NCI-H345 treated with DMSO at 0.1 percent for 48 hours (cell line): ENCODE results near the gene RSBN1L.
"Not testable (repeated sequence)": the region's sequence is repeated elsewhere in the genome, so short reads cannot be mapped to it uniquely, and the experiment has no call there.

Experiments
- DNase-seq: peaks from one replicate; lab custom pipeline; 2025; ENCODE audit not compliant: unreplicated experiment; lab: John Stamatoyannopoulos, UW

RSBN1L gene

DNA sequence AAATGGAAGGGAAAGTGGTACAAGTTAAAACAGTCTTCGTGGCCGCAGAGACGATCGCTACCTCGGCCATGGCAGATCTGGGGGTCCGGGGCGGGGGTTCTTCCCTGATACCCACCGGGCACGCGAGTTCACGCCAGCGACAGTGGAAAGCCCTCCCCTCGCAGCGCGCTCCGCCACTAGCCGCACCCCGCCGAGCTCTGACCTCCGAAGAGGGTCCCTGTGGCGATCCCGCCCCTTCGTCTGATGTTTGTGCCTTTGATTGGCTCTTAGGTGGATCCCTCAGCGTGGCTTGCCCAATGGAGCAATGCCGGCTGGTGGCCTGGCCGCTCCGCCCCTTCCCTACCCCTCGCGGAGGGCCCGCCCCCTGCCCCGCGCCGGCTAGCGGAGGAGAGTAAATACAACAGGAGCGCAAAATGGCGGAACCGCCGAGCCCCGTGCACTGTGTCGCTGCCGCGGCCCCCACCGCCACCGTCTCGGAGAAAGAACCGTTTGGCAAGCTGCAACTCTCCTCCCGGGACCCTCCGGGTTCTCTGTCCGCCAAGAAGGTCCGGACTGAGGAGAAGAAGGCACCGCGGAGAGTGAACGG is at the start of gene RSBN1L:
RSBN1L (plus strand) TSS at position 403 of the 586 bp plus-strand sequence; CDS start at position 414, 11 bp downstream.
- peak; percentile 98 for DNase-seq

DNA sequence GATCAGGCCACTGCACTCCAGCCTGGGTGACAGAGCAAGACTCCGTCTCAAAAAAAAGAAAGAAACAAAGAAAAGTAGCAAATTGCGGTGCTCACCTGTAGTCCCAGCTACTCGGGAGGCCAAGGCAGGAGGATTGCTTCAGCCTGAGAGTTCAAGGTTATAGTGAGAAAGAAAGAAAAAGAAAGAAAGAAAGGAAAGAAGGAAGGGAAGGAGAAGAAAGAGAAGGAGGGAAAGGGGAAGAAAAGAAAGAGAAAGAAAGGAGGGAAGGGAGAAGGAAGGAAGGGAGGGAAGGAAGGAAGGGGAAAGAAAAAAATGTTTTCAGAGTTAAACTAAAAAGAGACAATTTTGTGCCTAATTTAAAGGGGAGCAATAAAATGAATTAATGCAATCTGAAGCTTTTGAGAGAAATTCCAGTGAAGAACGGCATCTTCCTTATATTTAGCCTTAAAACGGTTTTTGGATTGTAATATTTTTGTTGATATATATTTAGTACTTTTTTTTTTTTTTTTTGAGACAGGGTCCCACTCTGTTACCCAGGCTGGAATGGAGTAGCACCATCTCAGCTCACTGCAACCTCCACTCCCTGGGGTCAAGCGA is 47.4 kb upstream of the RSBN1L start:
- DNase-seq = no peak

DNA sequence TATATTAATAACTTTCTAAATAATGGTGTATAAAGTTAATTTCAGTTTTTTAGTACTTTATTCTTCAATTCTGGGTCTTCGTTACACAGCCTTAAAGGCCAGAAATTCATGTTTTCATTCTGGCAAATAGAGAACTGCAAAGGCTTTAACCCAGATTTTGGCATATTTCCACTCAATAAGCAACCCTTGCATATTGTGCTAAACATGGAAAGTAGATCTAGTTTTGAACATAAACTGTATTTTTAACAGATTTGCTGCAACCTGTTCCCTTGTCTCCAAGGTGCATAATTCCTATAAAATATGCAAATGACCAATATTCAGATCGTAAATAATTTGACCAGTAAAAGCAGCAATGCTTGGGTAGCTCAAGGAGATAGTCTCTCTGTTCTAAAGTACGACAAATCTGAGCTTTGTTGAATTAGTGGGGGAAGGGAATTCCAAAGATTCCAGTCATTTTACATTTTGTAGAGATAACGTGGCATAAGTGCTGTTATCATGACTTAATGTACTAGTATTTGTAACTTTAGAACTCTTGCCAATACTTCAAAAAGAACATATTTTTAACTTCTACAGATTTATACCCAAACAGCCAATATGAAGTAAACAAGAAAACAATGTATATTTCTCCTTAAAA is 46.4 kb upstream of the RSBN1L start:
- no peak for DNase-seq

DNA sequence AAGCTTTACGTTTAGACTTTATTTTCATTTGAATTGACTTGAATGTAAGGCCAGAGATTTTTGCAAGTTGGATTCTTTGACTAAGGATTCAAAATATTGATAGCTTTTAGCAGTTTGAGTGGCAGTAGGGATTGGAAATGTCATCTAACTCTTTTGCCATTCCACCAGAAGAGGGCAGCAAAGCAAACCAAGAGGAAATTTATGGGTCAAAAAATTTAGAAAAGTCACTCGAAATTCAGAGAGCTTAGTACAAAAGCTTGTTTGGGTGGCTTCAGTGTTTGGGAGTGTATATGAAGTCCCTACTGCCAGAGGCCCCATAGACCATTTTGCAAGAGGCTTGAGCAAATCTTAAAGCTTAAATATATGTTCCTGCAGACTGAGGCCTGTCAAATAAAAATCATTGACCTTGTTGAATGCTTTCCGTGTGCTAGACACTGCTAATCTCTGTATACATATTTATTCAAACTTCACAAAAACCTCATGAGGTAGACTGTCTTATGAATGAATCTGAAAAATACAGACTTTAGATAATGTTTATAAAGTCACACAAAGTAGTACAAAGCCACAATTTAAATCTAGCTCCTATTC is 44.6 kb upstream of the RSBN1L start:
- no peak for DNase-seq

DNA sequence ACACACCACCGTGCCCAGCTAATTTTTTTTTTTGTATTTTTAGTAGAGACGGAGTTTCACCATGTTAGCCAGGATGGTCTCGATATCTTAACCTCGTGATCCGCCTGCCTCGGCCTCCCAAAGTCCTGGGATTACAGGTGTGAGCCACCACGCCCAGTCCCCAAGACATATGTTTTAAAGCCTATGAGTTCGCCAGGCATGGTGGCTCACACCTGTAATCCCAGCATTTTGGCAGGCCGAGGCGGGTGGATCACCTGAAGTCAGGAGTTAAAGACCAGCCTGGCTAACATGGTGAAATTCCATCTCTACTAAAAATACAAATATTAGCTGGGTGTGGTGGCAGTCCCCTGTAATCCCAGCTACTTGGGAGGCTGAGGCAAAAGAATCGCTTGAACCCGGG is 43.4 kb upstream of the RSBN1L start:
- DNase-seq = not testable (repeated sequence)

DNA sequence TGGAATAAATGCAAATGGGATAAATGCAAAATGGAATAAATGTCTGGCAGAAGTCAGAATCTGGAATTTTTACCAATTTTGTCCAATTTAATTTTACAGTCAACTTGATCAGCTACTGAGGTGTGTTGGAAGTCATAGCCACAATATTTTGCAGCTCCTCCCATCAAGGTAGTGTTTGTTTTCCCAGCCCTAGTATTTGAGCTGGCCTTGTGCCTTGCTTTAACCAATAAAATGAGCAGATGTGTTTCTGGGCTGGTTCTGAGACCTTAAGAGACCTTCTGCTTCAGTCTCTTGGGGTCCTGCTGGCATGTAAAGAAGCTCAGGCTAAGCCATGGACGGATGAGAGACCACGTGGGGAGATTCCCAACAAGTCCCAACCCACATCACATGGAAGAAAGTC is 42.7 kb upstream of the RSBN1L start:
- DNase-seq = no peak

DNA sequence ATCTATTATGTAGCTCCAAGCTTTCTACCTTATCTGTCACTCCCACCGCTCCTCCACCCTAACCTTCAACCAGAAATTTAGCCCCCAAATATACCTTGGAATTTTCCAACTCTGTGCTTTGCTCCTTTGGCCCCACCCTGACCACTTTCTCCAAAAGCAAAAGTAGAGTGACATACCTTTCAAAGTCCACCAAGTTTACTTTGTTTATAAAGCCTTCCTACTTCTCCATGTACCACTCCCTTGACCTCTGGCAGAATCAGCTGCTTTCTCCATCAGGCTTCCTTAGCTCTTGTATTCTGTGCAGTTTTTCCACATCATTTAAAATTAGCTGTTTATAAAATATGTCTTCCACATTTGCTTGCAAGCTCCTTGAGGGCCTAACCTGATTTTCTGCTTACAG is 40.9 kb upstream of the RSBN1L start:
- no peak for DNase-seq

DNA sequence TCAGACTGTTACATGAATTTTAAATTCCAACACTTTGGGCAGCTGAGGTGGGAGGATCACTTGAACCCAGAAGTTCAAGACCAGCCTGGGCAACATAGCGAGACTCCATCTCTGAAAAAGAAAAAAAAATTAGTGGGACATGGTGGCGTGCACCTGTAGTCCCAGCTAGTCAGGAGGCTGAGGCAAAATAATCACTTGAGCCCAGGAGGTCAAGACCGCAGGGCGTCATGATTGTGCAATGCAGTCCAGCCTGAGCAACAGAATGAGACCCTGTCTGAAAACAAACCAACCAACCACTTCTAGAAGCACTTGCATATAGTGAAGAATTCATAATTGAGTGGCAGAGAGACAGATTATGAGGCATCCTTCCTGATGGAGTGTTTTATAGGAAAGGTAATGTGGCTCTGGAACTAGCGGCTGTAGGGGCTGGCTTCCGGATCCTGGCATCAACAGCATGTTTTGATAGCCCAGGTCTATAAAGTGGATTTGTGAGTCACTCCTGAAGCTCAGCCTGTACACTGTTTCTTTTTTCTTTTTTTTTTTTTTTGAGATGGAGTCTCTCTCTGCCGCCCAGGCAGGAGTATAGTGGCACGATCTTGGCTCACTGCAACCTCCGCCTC is 40.3 kb upstream of the RSBN1L start:
- no peak for DNase-seq

DNA sequence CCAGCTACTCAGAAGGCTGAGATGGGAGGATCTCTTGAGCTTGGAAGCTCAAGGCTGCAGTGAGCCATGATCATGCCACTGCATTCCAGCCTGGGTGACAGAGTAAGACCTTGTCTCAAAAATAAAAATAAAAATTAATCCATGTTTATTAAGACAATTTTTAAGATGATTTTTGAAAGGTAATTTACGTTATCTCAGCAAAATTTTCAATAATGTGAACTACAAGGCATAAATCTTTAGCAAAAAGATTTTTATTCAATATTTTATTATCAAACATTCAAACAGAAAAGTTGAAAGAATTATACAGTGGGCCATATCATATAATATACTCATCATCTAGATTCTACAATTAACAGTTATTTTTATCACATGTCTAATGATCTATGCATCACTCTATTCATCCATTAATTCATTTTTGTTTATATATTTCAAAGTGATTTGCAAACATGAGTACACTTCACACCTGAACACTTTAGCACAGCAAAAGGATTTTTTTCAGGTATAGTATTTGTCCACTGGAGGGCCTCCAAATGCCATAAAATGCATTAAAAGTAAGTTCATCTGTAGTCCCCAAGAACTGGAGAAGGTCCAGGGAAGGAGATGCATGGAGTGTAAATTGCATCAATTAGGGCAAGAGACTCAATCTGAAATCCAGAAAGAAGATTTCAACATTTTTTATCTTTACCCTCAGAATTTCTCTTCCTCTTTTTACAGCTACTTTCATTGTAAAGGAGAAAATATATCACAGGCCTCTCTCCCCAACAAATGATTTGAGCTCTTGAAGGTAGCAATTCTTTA is 38.6 kb upstream of the RSBN1L start:
- DNase-seq = peak; percentile 25

DNA sequence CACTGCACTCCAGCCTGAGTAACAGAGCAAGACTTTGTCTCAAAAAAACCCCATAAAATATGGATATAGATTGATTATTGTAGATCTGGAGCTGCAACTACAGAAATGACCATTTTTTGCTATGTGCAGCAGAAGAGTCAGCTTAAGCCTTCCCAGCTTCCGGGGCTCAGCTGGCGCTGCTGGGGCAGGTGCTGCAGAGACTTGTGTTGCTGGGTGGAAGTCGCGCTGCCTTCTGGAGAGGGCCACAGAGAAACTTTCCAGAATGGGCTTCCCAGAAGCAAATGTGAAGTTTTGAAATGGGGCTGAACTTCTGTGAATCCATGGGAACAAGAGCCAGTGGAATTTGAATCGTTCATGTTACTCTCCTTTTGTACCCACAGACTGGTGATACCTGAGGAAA is 37.3 kb upstream of the RSBN1L start:
- DNase-seq = no peak

DNA sequence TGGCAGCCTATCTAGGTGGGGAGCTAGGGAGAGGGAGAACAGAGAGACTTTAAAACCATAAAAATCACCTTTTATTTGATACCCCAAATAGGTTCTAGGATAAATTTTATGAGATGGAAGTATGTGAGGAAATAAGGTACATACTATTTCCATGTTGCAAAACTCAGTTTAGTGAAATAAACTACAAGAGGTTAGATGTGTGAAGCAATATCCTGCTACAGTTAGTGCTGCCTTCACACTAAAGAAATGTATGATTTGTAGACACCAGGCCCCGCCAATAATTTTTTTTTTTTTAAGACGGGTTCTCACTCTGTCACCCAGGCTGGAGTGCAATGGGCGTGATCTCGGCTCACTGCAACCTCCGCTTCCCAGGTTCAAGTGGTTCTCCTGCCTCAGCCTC is 34.4 kb upstream of the RSBN1L start:
- no peak for DNase-seq

DNA sequence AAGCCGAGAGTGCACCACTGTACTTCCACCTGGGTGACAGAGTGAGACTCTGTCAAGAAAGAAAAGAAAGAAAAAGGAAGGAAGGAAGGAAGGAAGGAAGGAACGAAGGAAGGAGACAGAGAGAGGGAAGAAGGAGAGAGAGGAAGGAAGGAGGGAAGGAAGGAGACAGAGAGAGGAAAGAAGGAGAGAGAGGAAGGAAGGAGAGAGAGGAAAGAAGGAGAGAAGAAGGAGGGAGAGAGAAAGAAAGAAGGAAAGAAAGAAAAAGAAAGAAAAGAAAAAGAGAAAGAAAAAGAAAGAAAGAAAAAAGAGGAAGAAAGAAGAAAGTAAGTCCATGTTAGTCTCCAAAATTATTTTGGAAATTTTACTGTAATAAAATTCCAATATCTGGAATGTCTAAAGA is 33.4 kb upstream of the RSBN1L start:
- no peak for DNase-seq

DNA sequence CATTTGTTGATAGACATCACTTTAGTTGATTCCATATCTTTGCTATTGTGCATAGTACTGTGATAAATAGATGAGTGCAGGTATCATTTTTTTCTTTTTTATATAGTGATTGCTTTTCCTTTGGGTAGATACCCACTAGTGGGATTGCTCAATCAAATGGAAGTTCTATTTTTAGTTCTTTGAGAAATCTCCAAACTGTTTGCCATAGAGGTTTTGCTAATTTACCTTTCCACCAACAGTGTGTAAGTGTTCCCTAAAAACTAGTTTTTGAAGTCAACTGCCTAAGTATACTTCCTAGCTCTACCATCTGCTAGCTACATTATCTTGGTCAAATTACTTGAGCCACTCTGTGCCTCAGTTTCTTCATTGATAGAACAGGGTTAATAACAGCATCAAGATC is 31.5 kb upstream of the RSBN1L start:
- no peak for DNase-seq

DNA sequence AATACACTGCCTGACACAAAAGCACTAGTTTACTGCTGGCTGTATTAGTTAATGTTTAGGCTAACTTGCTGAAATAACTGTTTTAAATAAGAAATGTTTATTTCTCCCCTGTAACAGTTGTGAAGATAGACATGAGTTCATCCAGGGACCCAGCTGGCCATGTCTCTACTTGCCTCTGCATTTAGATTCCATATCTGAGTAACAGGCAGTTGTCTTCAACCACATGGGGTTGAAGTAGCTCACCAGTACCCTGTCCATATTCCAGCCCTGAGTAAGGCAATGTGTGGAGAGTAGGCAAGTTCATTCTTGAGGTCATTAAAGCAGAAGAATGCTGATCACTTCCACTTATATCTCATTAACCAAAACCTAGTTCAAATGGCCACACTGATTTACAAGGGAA is 31.1 kb upstream of the RSBN1L start:
- no peak for DNase-seq

DNA sequence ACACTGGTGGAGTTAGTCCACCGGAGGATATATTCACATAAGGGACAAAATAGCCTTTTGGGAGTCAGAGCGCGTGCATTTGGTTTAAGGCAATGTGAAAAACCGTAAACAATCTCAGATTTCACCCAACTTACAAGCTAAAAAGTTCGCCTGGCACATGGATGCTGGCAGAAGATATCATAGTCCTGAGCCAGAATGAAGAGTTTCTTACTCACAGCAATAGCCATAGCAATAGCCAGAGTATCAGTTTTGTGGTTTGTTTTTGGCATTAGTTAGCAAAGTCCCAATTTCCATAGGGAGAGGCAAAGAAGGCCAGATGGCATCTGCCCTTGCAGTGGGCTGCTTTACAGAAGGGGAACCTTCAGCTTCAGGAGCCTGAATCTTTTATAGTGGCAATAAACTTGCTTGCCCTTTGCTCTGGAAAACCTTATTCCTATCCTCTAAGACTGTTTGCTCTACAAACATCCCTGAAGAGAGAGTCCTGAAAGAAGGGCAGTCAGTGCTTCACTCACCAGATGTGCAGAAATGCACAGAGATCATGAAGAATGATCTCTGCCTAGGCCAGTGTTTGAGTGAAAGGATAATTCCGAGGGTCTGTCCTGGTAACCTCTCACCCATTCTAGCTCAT is 28.7 kb upstream of the RSBN1L start:
- no peak for DNase-seq

DNA sequence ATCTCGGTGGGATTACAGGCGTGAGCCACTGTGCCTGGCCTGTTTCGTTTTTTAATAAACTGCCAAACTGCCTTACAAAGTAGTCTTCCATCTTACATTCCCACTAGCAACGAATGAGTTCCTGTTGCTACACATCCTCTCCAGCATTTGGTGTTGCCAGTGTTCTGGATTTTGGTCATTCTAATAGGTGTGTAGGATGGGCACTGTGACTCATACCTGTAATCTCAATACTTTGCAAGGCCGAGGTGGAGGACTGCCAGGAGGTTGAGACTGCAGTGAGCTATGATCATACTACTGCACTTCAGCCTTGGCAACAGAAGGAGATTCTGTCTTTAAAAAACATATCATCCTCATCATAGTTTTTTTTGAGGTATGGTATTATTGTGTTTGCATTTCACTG is 21.4 kb upstream of the RSBN1L start:
- DNase-seq = no peak

DNA sequence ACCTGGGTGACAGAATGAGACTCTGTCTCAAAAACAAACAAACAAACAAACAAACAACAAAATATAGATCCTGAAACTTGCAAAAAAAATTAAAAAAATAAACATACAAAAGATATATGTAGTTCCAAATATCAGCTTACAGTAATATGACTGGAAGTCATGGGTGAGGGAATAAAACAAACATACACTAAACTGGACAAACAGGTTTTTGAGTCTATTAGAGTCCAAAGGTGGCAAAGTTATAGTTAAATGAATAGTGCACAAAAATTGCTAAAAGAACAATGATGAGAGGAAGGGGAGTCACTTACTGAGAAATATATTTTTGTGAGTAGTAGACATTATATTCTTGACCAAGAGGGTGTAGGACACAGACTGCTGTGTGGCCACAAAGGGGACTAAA is 16.7 kb upstream of the RSBN1L start:
- no peak for DNase-seq

DNA sequence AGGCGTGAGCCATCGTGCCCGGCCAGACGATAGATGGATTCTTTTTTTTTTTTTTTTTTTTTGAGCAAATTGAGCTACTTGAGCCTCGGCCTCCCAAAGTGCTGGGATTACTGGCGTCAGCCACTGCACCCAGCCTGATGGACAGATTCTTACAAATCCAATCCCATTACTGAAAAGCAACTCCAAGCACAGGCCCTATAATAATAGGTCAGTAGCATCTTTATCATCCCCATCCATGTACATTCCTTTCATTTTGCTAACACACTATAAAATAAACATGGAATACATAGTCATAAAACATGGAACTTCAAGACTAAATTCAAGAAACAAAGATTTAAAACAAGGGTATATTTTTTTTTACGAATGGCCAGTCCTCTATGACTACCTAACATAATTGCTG is 16.0 kb upstream of the RSBN1L start:
- DNase-seq = no peak

DNA sequence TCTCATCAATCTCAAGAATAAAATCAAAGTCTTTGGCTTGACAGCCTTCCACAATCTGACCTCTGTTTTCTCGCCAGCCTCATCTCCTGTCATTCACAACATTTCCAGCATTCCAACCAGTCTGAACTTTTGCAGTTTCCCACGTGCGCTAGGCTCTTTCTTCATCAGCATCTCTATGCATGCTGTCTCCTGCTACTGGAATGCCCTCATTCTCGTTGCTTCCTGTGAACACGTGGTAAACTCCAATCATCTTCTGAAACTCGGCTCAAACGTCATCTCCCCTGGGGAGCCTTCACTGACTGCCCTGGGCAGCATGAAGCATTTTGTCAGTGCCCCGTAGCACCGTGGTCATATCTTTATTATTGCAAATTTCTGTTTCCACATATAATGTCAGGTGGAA is 12.2 kb upstream of the RSBN1L start:
- DNase-seq = no peak

DNA sequence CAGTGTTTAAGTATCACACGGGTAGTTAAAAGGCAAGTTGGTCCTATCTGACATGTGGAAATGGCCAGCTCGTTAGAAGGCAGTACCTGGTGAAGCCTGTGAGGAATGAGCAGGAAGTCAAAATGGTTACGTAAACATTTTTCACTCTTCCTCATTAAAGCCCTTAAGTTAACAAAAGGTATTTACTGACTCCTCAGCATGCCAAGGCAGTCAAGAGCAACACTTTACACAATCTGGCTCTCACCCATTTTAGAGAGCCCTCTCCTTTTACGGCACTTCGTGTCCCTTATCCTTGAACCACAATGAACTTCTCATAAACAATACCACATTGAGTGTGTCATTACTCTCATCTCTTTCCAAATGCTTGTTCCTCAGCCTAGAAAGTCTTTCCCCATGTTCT is 11.0 kb upstream of the RSBN1L start:
- peak; percentile 35 for DNase-seq
